HG03064 (cell line): ENCODE results near the gene HECA.
"Not testable (repeated sequence)": the region's sequence is repeated elsewhere in the genome, so short reads cannot be mapped to it uniquely, and the experiment has no call there.

Experiments
- ATAC-seq: cut with Tn5 transposase; IDR thresholded peaks from one replicate; pipeline ENCODE4 v1.9.1; 2021; ENCODE audit warnings: low read depth; ENCODE audit not compliant: unreplicated experiment

The HECA gene

GRCh38 chr6:139134817-139135577 lies at the start of gene HECA:
Gene HECA, plus strand, starts transcription at chr6:139135080. Its CDS starts 317 bp downstream, at chr6:139135397.
- peak; percentile 83 for ATAC-seq

GRCh38 chr6:139091826-139092225 lies 43.1 kb upstream of the HECA start:
- ATAC-seq, result no peak

GRCh38 chr6:139099984-139100383 lies 34.9 kb upstream of the HECA start:
- peak; percentile 79 for ATAC-seq

- no peak for ATAC-seq
Observed at GRCh38 chr6:139107051-139107450, 27.8 kb upstream of the HECA start.

- no peak for ATAC-seq
Observed at GRCh38 chr6:139108378-139108777, 26.5 kb upstream of the HECA start.

- ATAC-seq, result no peak
Observed at GRCh38 chr6:139109558-139109957, 25.3 kb upstream of the HECA start.

GRCh38 chr6:139112146-139112545 lies 22.7 kb upstream of the HECA start:
- ATAC-seq, result no peak

- ATAC-seq, result no peak
Observed at GRCh38 chr6:139112561-139112960, 22.3 kb upstream of the HECA start.

GRCh38 chr6:139114746-139115145 lies 20.1 kb upstream of the HECA start:
- no peak for ATAC-seq

- no peak for ATAC-seq
Observed at GRCh38 chr6:139115989-139116758, 18.7 kb upstream of the HECA start.

GRCh38 chr6:139117734-139118133 lies 17.1 kb upstream of the HECA start:
- no peak for ATAC-seq

- ATAC-seq, result no peak
Observed at GRCh38 chr6:139119552-139119951, 15.3 kb upstream of the HECA start.

- not testable (repeated sequence) for ATAC-seq
Observed at GRCh38 chr6:139122823-139123222, 12.1 kb upstream of the HECA start.

GRCh38 chr6:139124887-139125672 lies 9.8 kb upstream of the HECA start:
- ATAC-seq, result peak; percentile 100

- no peak for ATAC-seq
Observed at GRCh38 chr6:139126255-139126654, 8.6 kb upstream of the HECA start.

- ATAC-seq, result no peak
Observed at GRCh38 chr6:139126931-139127330, 7.9 kb upstream of the HECA start.

GRCh38 chr6:139129284-139129683 lies 5.6 kb upstream of the HECA start:
- ATAC-seq, result no peak

GRCh38 chr6:139131736-139132280 lies 3.1 kb upstream of the HECA start:
- ATAC-seq, result no peak

- ATAC-seq, result no peak
Observed at GRCh38 chr6:139133262-139134063, 1.4 kb upstream of the HECA start.

GRCh38 chr6:139134064-139134395 lies 850 bp upstream of the HECA start:
- ATAC-seq, result no peak
